ENCODE measurements around the gene BAIAP2.

GRCh38 chr17:81158688-81159590 is 124.0 kb downstream of the BAIAP2 start:
- TF ChIP-seq TAF1 (IDR thresholded peaks at IDR 0.05; ENCODE audit: borderline replicate concordance, insufficient read depth, low read length) (no peak), REST (IDR thresholded peaks at IDR 0.05; ENCODE audit: insufficient read depth in 1 of 2, low read depth in 2 of 2, low read length in 2 of 2) (no peak), POLR2AphosphoS5 (IDR thresholded peaks at IDR 0.05; ENCODE audit: low read depth, low read length) (no peak)

Data from PFSK-1 (cell line).